Measurements from ENCODE around the gene FAM53C. TPM values are rescaled to one million over a fixed set of nuclear protein-coding genes. Genes with fewer than 3 reads are reported as not detected.

FAM53C gene
- total and polyA plus RNA-seq, 10 donors, result 6.8 to 42.0 (median 29.4) TPM

- DNase-seq, result no peak
- intact Hi-C loops (cut with DNase I; ENCODE audit: low total_unique reads), result no loop called here
- peaks cover 17 to 97% (median 67%) of the 10 kb centered on the region in 6 donors for H3K4me1 ChIP-seq
Observed at GRCh38 chr5:138366632-138367382, 28.7 kb downstream of the FAM53C start.

GRCh38 chr5:138369261-138369660 lies 31.2 kb downstream of the FAM53C start:
- Histone ChIP-seq H3K4me1 (peaks cover 15 to 91% (median 69%) of the 10 kb centered on the region in 6 donors), H3K4me3 (peak overlapping the region in 1 of 8 donors; percentile 46), H3K27me3 (replicated peaks in 1 of 7) (no peaks in the 10 kb centered on the region), H3K27ac (peak overlapping the region; percentile 2 to 92 (median 84)), H3K36me3 (peaks cover 0 to 24% (median 17%) of the 10 kb centered on the region in 6 donors), H3K9me3 (no peaks in the 10 kb centered on the region)
- intact Hi-C loops (cut with DNase I; ENCODE audit: low total_unique reads), result no loop called here
- TF ChIP-seq POLR2A (IDR thresholded peaks at IDR 0.05) (no peak), POLR2AphosphoS5 (IDR thresholded peaks at IDR 0.05) (no peak), CTCF (IDR thresholded peaks at IDR 0.05 in 8 of 11, conservative IDR thresholded peaks at IDR 0.05 in 3 of 11) (no peak)
- WGBS, 5 donors, result 43 to 69% (median 52%) methylated on average over 5 of the region's 5 CpGs
- no peak for DNase-seq

More at GRCh38 chr5:138366632-138367382, 28.7 kb downstream of the FAM53C start:
- no peak for TF ChIP-seq CTCF (IDR thresholded peaks at IDR 0.05 in 8 of 11, conservative IDR thresholded peaks at IDR 0.05 in 3 of 11)
- no peak for TF ChIP-seq POLR2AphosphoS5 (IDR thresholded peaks at IDR 0.05)
- no peak for TF ChIP-seq POLR2A (IDR thresholded peaks at IDR 0.05)
- Histone ChIP-seq H3K27ac (peak overlapping the region in 3 of 8 donors; percentile 3 to 35 (median 9)), H3K36me3 (peaks cover 0 to 13% (median 0%) of the 10 kb centered on the region in 6 donors), H3K27me3 (replicated peaks in 1 of 7) (no peaks in the 10 kb centered on the region), H3K4me3 (no peak overlapping the region), H3K9me3 (no peaks in the 10 kb centered on the region)
- WGBS, 5 donors, result 76 to 85% (median 82%) methylated on average over 4 of the region's 4 CpGs

GRCh38 chr5:138369706-138370105 lies 31.6 kb downstream of the FAM53C start:
- TF ChIP-seq POLR2AphosphoS5 (IDR thresholded peaks at IDR 0.05) (peak in 1 of 3 donors; percentile 17), POLR2A (IDR thresholded peaks at IDR 0.05) (no peak)
- DNase-seq, result no peak
- Histone ChIP-seq H3K36me3 (peaks cover 0 to 28% (median 21%) of the 10 kb centered on the region in 6 donors), H3K4me1 (peaks cover 15 to 87% (median 69%) of the 10 kb centered on the region in 6 donors), H3K27ac (peak overlapping the region; percentile 2 to 92 (median 84)), H3K4me3 (peak overlapping the region in 2 of 8 donors; percentile 6 to 46), H3K27me3 (replicated peaks in 1 of 7) (no peaks in the 10 kb centered on the region), H3K9me3 (no peaks in the 10 kb centered on the region)
- intact Hi-C loops (cut with DNase I; ENCODE audit: low total_unique reads), result no loop called here
- 25 to 70% (median 62%) methylated on average over 2 of the region's 2 CpGs for WGBS, 5 donors

GRCh38 chr5:138370537-138370936 lies 32.5 kb downstream of the FAM53C start:
- H3K4me1 ChIP-seq, result peaks cover 15 to 78% (median 66%) of the 10 kb centered on the region in 6 donors
- H3K4me3 ChIP-seq, result peak overlapping the region in 2 of 8 donors; percentile 6 to 46
- WGBS, 5 donors, result 84 to 98% (median 88%) methylated on average over 3 of the region's 3 CpGs

More at GRCh38 chr5:138370537-138370936, 32.5 kb downstream of the FAM53C start:
- H3K9me3 ChIP-seq, result no peaks in the 10 kb centered on the region
- no peak for DNase-seq
- peak overlapping the region in 7 of 8 donors; percentile 75 to 92 (median 87) for H3K27ac ChIP-seq
- peaks cover 0 to 37% (median 28%) of the 10 kb centered on the region in 6 donors for H3K36me3 ChIP-seq
- H3K27me3 ChIP-seq (replicated peaks in 1 of 7), result no peaks in the 10 kb centered on the region
- intact Hi-C loops (cut with DNase I; ENCODE audit: low total_unique reads), result no loop called here
- no peak for TF ChIP-seq POLR2A (IDR thresholded peaks at IDR 0.05)
- no peak for TF ChIP-seq POLR2AphosphoS5 (IDR thresholded peaks at IDR 0.05)
- TF ChIP-seq CTCF (IDR thresholded peaks at IDR 0.05 in 8 of 11, conservative IDR thresholded peaks at IDR 0.05 in 3 of 11), result no peak
